GM19397 (cell line): ENCODE data around the gene ZNF106.

Experiments used
- ATAC-seq: cut with Tn5 transposase; IDR thresholded peaks from one replicate; pipeline ENCODE4 v1.9.1; 2021; ENCODE audit warnings: mild to moderate bottlenecking, moderate library complexity; ENCODE audit not compliant: unreplicated experiment

The ZNF106 gene

DNA sequence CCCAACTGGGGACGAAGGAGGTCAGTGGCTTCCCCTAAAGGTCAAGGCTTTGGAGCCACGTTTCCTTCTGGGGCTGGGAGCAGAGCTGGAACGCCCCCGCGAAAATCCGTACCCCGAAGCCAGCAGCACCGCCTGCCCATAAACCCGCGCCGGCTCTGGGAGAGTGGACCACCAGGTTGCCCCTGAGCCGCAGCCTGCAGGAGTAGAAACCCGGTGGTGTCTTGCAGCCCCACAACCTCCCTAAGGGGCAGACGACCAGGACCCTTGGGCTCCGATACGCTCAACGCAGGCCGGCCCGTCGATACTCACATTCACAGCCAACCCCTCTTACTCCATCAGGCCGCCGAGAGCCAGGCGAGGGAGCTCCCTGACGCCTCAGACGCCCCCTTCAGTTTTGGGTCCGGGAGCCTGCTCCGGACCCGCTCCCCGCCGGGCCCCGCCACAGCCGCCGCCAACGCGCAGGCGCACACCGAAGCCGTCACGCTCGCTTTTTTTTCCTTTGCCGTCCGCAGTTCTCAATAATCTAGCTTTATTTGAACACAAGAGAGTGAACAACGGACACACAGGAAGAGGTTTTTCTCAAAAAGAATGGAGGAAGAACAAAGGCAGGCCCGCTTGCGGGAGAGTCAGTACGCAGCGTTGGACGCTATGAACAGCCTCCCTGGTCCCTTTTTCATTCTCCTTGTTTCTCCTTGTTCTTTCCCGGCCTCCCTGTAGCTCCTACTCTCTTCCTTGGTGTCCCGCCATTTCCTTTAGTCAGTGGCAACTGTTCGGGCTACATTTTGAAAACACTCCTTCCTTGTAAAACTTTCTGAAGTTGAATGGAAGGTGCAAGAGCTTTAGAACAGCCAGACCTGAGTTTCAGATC, at the start of gene ZNF106:
Gene ZNF106 (minus strand): TSS at position 471 of the 868 bp plus-strand sequence. CDS start 18,852 bp downstream, outside the sequence.
- ATAC-seq: peak; percentile 67

DNA sequence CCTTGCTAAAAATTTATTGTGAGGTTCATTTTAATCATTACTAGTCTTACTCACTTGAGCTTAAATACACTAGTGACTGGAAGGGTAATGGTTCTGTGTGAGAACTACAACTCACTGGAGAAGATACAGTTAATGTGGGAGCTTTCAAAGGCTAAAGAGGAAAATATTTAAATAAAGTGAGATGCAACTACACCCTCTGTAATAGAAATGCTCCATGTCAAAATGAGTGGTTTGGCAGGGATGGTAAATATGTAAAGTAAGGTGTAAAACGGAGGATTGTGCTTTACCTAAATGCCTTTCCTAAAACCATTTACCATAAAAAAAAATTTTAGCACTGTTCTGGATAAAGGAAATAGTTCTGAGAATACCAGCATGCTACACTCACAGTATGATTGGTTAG, 42.3 kb upstream of the ZNF106 start:
- no peak for ATAC-seq

DNA sequence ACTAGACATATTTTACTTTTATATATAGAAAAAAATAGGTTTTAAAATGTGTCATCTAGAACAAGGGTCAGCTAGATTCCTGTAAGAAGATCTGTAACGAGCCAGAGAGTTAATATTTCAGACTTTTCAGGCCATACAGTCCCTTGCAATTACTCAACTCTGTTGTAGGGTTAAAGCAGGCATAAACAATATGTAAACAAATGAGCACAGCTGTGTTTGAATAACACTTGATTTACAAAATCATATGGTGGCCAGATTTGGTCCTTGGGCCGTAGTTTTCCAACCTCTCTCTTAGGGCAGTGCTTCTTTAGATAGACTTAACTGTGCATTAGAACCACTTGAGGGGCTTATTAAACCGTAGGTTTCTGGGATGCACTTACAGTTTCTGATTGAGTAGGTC, 38.0 kb upstream of the ZNF106 start:
- ATAC-seq: no peak

DNA sequence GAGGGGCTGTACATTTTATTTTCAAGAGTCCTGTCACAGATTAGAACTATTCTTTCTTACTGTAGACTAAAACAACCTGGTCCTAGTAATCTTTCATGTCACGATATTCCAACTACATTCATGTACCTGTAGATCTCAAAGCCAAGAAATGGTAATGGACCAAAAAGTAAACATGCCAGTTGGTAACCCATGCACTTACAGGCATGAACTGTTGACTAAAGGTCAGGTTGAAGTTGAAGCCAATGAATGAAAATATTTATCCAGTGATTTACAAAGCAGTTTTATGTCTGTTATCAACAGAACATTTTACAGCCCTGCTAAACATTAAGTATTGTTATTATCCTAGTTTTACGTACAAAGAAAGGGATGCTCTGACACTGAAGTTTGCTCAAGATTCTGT, 32.4 kb upstream of the ZNF106 start:
- ATAC-seq: no peak

DNA sequence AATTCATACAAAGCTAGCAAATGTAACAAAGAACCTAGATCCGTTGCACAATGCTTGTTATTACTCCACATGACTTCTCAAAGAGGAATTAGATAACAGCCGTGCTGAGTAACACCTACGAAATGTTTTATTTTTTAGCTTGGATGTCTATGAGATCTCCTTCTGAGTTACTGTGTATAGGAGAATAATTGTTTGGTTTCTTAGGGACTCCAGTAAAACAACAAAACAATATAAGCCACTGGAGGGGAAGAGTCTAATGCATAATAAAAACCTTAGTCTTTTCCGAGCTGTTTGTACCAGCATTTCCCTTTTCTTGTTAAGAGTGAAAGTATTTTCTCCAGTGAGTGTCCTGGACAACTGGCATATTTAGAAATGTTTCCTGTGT, 20.1 kb upstream of the ZNF106 start:
- ATAC-seq: no peak

DNA sequence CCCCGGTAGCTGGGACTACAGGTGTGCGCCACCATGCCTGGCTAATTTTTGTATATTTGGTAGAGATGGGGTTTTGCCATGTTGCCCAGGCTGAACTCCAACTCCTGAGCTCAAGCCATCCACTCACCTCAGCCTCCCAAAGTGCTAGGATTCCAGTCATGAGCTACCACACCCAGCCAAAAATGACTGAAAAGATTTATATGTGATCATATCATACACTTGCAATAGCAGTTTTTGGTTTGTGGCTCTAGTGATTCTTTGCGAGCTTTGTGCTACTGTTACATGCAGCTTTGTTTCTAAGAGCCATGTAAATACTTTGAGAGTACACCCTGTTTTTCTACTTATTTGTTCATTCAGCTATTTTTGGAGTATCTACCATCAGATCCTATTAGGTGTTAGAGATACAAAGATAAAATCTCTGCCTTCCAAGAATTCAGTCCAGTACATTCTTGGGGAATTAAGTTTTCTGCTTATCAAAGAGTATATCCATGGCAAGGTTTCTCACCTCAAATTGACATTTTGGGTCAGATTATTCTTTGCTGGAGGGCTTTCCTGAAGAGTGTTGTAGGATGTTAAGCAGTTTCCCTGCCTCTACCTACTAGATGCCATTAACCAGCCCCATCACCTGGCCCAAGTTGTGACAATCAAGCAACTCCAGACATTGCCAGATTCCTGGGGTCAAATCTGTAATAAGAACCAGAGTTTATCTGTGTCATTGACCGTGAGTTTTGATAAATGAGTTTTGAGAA, 19.5 kb upstream of the ZNF106 start:
- no peak for ATAC-seq

DNA sequence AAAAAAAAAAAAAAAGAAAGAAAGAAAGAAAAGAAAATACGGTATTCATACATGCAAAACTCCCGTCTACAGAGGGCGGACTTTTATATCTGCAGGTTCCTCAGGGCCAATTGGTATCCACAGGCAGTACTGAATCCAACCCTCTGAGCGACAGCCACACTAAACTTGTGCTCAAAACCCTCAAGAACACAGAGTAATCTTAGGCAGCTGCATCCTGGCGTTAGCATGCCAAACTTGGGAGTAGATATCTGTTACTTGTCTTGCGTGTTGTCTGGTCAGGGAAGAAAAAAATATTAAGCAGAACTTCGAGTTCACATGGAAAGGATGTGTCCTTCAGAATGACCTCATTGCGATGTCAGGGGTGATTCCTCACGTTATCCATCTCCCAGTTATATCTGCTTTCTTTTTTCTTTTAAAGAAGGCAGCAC, 17.3 kb upstream of the ZNF106 start:
- ATAC-seq: no peak

DNA sequence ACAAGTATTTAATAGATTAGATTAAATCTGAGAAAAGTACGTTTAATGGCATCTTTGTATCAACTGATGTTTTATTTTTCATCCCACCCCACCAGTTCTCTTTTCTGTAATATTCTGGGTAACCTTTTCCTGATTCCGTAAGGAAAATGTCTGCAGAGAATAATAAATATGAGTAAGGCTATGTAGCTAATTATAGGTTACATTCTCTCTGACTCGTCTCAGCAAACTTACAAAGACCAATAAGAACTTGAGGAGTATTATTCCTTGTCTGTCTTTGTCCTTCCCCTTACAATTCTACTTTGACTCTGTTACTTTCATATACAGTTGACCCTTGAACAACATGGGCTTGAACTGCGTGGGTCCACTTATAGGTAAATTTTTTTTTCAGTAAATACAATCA, 16.6 kb upstream of the ZNF106 start:
- no peak for ATAC-seq

DNA sequence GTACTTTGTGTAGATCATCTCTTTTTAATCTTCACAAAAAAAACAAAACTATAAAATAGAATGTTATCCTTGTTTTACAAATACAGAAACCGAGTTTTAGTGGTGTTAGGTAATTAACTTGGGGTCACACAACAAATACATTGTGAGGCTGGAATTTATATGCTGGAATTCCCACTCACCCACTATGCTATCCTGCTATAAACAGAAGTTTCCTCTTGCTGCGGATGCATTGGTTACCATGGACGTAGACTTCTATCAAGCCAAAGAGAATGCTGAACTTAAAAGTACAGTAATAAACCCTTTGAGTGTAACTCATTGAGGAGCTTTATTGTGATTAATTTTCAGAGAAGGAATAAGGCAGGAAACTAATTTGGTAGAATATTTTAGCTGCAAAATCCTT, 13.7 kb upstream of the ZNF106 start:
- no peak for ATAC-seq

DNA sequence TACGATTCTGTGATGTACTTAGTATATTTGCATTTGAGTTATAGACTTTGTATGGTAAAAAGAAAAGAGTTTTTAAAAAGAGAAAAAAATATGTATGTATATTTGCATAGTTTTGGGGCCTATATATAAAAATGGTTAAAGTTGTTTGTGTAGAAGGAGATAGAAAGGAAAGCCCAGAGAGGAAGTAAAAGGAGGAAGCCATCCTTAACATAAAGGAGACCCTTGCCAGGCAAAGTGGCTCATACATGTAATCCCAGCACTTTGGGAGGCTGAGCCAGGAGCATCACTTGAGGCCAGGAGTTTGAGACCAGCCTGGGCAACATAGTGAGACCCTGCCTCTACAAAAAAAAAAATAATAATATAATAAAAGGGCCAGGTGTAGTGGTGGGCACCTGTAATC, 12.9 kb upstream of the ZNF106 start:
- no peak for ATAC-seq

DNA sequence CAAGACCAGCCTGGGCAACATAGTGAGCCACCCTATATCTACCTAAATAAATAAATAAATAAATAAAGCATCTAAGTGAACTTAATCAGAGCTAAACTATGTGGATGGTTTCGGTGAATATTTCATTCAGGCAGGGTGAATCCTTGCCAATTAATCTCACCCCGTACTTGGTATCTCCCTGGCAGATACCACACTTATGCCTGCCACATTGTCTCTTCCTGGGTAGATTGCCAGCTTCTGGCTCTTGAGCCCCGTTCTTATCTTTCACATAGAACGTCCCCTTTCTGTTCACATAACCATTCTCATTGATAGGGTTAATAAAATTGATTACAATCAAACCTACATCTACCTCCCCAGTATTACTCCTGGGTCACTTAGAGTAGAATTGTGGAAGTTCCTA, 11.5 kb upstream of the ZNF106 start:
- ATAC-seq: no peak

DNA sequence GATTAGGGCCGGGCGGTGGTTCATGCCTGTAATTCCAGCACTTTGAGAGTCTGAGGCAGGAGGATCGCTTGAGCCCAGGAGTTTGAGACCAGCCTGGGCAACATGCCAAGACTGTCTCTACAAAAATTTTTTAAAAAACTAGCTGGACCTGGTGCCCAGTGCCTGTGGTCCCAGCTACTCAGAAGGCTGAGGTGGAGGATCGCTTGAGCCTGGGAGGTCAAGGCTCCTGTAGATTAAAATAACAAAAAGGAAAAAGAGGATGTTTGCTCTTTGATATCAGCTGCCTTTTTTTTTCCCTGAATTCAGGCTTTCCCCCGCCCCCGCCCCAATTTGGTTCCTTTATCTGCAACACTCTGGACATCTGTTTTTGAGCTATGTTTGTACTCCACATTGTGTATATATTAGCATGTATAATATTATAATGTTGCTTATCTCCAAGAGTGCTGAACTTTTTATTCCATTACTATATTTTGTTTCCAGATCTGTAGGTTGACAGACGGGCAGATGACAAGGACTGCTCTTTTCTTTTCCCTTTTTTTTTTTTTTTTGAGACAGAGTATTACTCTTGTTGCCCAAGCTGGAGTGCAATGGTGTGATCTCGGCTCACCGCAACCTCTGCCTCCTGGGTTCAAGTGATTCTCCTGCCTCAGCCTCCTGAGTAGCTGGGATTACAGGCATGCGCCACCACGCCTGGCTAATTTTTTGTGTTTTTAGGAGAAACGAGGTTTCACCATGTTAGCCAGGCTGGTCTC, 9.1 kb upstream of the ZNF106 start:
- ATAC-seq: no peak

DNA sequence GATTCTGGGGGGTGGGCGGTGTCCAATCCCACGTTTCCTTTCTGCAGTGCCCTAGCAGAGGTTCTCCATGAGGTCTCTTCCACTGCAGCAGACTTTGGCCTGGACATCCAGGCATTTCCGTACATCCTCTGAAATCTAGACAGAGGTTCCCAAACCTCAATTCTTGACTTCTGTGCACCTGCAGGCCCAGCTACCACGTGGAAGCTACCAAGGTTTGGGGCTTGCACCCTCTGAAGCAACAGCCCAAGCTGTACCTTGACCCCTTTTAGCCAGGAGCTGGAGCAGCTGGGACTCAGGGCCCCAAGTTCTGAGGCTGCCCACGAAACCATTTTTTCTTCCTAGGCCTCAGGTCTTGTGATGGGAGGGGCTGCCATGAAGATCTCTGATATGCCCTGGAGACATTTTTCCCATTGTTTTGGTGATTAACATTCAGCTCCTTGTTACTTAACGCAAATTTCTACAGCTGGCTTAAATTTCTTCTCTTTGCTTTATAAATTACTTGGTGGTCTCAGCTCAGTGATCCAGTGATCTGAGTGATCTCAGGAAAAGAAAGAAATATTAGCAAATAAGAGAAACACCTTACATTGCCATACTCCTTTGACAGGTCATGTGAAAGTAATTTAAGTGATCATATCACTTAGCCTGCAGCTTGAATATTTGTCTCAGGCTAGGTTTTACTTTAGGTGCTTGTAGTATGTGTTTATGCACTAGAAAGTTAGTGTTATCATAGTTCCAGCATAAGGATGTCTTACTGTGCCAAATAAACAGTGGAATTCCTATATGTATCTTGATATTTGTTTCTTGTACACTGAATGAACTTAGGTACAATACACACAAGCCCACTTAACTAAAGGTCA, 7.5 kb upstream of the ZNF106 start:
- ATAC-seq: no peak

DNA sequence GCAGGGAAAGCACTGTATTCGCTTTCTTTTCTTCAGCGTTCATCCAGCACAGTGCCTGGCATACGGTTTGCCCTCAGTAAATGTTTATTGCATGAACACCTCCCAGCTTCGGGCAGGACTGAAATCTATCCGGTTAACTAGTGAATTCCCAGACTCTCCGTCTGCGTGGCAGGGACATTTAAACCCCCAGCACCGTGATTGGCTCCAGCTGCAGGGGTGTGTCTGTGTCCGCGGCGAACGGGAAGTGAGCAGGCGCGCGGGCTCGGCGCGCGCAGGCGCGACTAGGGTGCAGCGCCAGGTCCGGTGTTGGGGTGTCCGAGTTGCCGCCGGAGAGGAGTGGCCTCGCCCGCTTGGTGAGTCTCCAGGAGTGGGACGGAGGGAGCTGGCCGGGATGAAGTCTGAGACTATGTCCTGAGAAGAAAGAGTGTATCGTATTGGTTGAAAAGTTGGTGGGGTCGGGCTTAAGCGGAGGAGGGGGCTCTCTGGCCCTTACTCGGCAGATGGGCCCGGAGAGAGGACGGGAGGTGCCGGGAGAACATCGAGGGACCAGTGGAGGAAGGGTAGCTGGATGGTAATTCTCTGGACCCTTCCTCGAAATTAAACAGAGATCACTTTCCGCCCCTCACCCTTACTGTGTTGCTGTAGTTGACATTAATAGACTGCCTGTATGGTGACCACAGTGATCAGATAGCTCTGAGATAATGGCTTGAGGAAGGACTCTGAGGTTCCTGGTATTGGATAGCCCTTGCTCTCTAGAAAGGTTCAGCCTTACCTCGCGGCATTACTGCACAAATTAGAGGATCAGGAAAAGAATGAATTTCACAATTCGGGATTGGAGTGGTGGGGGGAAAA, 4.6 kb upstream of the ZNF106 start, which contains the start of gene SNAP23:
Gene SNAP23 (plus strand): TSS at position 274 of the 852 bp plus-strand sequence. CDS start 16,213 bp downstream, outside the sequence.
- ATAC-seq: peak; percentile 81

DNA sequence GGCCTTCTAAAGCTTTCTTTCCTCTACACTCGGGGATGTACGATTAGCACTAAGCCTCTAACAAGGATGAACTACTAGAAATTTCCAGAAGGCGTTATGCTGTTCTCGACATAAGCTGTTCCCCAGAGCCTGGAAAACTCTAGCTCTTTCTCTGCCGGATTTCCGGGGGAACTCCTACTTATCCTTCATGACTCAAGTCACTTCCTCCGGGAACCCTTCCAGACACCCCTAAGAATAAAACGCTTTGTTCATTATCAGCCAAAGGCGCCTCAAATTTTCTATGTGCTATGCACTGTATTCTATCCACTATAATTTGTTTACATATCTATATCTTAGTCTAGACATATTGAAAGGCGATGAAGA, 4.0 kb upstream of the ZNF106 start:
- no peak for ATAC-seq

DNA sequence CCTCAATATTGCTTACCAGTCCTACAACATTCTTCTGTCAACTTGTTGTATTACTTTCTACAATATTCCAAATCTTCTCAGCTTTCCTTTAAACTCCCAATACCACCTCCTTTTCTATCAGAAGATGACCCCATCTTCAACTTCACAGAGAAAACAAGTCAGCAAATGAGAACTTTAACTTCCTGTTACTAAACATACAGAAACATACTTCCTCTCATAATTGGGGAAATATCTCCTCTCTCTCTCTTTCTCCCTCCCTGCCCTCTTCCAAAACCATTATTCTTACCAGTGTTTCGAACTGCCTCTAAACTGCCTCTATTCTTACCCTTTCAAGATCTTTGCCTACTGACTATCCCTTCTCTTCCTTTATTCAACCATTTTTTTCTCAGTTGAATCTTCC, 2.7 kb upstream of the ZNF106 start:
- ATAC-seq: no peak

DNA sequence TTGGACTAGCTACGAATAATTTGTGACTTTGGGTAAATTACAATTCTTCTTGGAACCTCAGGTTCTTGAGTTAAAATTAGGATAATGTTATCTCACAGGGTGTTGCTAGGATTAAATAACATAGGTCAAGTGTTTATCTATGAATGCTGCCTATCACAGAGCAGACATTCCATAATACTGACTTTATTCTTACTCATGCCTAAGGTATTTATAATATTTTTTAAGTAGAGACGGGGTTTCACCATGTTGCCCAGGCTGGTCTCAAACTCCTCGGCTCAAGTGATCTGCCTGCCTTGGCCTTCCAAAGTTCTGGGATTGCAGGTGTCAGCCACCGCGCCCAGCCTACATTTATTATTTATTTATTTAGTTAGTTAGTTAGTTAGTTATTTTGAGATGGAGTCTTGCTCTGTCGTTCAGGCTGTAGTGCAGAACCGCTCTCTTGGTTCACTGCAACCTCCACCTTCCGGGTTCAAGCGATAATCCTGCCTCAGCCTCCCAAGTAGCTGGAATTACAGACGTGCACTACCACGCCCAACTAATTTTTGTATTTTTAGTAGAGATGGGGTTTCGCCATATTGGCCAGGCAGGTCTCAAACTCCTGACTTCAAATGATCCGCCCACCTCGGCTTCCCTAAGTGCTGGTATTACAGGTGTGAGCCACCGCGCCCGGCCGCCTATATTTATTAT, 741 bp upstream of the ZNF106 start:
- no peak for ATAC-seq

DNA sequence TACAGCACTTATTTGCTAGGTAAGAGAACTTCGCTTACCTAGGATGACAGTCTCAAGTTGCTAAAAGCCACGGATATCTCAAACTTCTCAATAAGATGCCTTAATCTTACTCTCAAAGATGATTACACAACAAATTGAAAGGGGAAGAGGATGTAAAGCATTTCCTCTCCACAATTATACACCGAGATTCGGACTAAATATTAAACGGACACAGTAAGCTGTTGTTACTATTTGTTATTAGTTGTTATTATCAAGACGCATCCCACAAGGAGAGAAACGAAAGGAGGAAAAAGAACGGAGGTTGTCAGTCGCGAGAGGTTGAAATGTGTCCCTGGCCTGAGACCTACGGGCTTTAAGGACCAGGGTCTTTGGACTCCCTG, 660 bp downstream of the ZNF106 start:
- ATAC-seq: no peak

DNA sequence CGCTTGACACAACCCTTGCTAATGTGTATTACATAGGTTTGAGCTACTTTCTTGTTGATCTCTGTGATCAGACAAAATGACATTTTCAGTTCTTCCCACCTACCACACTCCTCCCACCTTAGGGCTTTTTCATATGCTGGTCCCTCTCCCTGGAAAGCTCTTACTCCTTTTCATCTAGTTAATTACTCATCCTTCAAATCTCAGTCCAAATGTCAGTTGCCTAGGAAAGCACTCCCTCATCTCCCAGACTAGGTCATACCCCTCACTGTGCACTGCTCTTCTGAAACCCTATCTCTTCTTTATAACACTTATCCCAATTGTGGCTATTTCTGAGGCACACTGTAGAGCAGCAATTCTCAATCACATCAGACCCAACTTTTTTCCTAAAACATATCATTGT, 7.3 kb downstream of the ZNF106 start:
- no peak for ATAC-seq
